CD4-positive, alpha-beta T cell (primary cell): ENCODE results near the gene PVALEF. TPM values are rescaled to one million over a fixed set of nuclear protein-coding genes. Genes with fewer than 3 reads are reported as not detected.

Source experiments
- ATAC-seq: fragments of 200-7000 bp; cut with Tn5 transposase; one replicate; pipeline ENCODE4 v1.10.0; 2022; ENCODE audit warnings: mild to moderate bottlenecking; ENCODE audit not compliant: poor library complexity
- CTCF ChIA-PET: fragments of 350-600 bp; sonication (Branson Sonifier 250); formaldehyde crosslinking; loops from one replicate; lab custom pipeline; 2021; ENCODE audit warnings: antibody characterized with exemption, inconsistent platforms; lab: Charles Lee
- POLR2A ChIA-PET: fragments of 350-600 bp; sonication (Branson Sonifier 250); formaldehyde crosslinking; loops from one replicate; lab custom pipeline; 2021; ENCODE audit warnings: antibody characterized with exemption, inconsistent platforms; lab: Charles Lee
- DNase-seq, 14 experiments: peaks; one replicate each; pipeline ENCODE4 v3.0.0-alpha.2; 2013 to 2020; ENCODE audit warnings: mixed read lengths in 2 of 14
- H3K27ac ChIP-seq, 2 donors: one replicate each; pipeline versions ENCODE4 v1.5.1 to v1.7.0; 2013; ENCODE audit warnings: low read length in 2 of 2, low read depth in 1 of 2, mild to moderate bottlenecking in 1 of 2
- H3K27me3 ChIP-seq, 2 experiments: 1 replicate in 1 of 2; 2 replicates in 1 of 2; pipeline versions ENCODE4 v1.6.1 to v1.7.0; 2013; ENCODE audit warnings: low read length in 2 of 2, control low read depth in 1 of 2, mild to moderate bottlenecking in 1 of 2, moderate library complexity in 1 of 2; ENCODE audit not compliant: insufficient read depth in 2 of 2, control insufficient read depth in 1 of 2
- H3K36me3 ChIP-seq: one replicate; pipeline ENCODE4 v1.6.1; 2013; ENCODE audit warnings: low read length, control low read depth; ENCODE audit not compliant: insufficient read depth
- H3K4me1 ChIP-seq: one replicate; pipeline ENCODE4 v1.6.1; 2013; ENCODE audit warnings: low read length, control low read depth; ENCODE audit not compliant: insufficient read depth
- H3K4me3 ChIP-seq: one replicate; pipeline ENCODE4 v1.5.1; 2013; ENCODE audit warnings: mild to moderate bottlenecking, low read length, moderate library complexity
- H3K9me3 ChIP-seq, 2 experiments: 1 replicate in 1 of 2; 2 replicates in 1 of 2; pipeline versions ENCODE4 v1.6.1 to v1.7.0; 2013; ENCODE audit warnings: low read length in 2 of 2, mild to moderate bottlenecking in 2 of 2, control low read depth in 1 of 2, moderate library complexity in 1 of 2; ENCODE audit not compliant: control insufficient read depth in 1 of 2, insufficient read depth in 1 of 2
- H3K27ac Mint-ChIP-seq: one replicate; pipeline ENCODE4 v1.8.0; 2020; ENCODE audit warnings: mixed read lengths
- H3K27me3 Mint-ChIP-seq: one replicate; pipeline ENCODE4 v1.8.0; 2021; ENCODE audit warnings: mixed read lengths
- H3K36me3 Mint-ChIP-seq: one replicate; pipeline ENCODE4 v1.8.0; 2021; ENCODE audit warnings: low read depth, mixed read lengths
- H3K4me1 Mint-ChIP-seq: one replicate; pipeline ENCODE4 v1.8.0; 2021; ENCODE audit warnings: low read depth, mixed read lengths
- H3K4me3 Mint-ChIP-seq: one replicate; pipeline ENCODE4 v1.8.0; 2020; ENCODE audit warnings: mild to moderate bottlenecking, mixed read lengths
- H3K9me3 Mint-ChIP-seq: one replicate; pipeline ENCODE4 v1.8.0; 2020; ENCODE audit warnings: mixed read lengths
- CTCF ChIP-seq: fragments of 200-600 bp; IDR thresholded peaks from one replicate; pipeline ENCODE4 v1.8.0; 2022; ENCODE audit warnings: antibody characterized with exemption, mild to moderate bottlenecking
- intact Hi-C, 2 experiments: fragments of 100-400 bp; cut with DNase I in 1 of 2; cut with micrococcal nuclease in 1 of 2; formaldehyde crosslinking; loops; one replicate each; pipeline versions ENCODE4 v1.15.1 to v1.9.0; 2023 to 2025; cut with DNase I, micrococcal nuclease
- total RNA-seq, 174 experiments: library from RNA in 2 of 174; stranded (reverse) in 2 of 174; gene quantifications; one replicate each; pipeline ENCODE4 v1.2.3 and lab custom pipeline; 2021 to 2026

Gene PVALEF
- total RNA-seq, 2 experiments from 2014 or later = not detected

GRCh38 chr17:81179861-81180260, 14.6 kb downstream of the PVALEF start:
- POLR2A ChIA-PET = no interaction called here
- H3K9me3 ChIP-seq = peaks cover 0 to 14% of the 10 kb centered on the region in 2 experiments
- no peaks in the 10 kb centered on the region for H3K4me1 ChIP-seq
- Mint-ChIP-seq H3K27me3 (no peaks in the 10 kb centered on the region), H3K9me3 (no peaks in the 10 kb centered on the region), H3K36me3 (no peaks in the 10 kb centered on the region), H3K4me3 (no peak overlapping the region), H3K4me1 (no peaks in the 10 kb centered on the region), H3K27ac (no peak overlapping the region)
- peaks cover 0 to 2% of the 10 kb centered on the region in 2 experiments for H3K27me3 ChIP-seq
- CTCF ChIA-PET = no interaction called here
- no peak for TF ChIP-seq CTCF
- H3K27ac ChIP-seq = no peak overlapping the region
- no peak for ATAC-seq
- no peak overlapping the region for H3K4me3 ChIP-seq
- intact Hi-C loops = no loop called here
- no peaks in the 10 kb centered on the region for H3K36me3 ChIP-seq
- DNase-seq = no peak

- H3K27me3 Mint-ChIP-seq = no peaks in the 10 kb centered on the region
- H3K36me3 Mint-ChIP-seq = no peaks in the 10 kb centered on the region
- no peak overlapping the region for H3K27ac Mint-ChIP-seq
- peaks cover 0 to 2% of the 10 kb centered on the region in 2 experiments for H3K27me3 ChIP-seq
- H3K9me3 ChIP-seq = peaks cover 0 to 14% of the 10 kb centered on the region in 2 experiments
- intact Hi-C loops = no loop called here
- H3K36me3 ChIP-seq = no peaks in the 10 kb centered on the region
- no peaks in the 10 kb centered on the region for H3K4me1 Mint-ChIP-seq
- no peak overlapping the region for H3K27ac ChIP-seq
- no peak overlapping the region for H3K4me3 ChIP-seq
- no peak for ATAC-seq
- POLR2A ChIA-PET = no interaction called here
- no peaks in the 10 kb centered on the region for H3K4me1 ChIP-seq
- TF ChIP-seq CTCF = no peak
- DNase-seq = no peak
- no peak overlapping the region for H3K4me3 Mint-ChIP-seq
- CTCF ChIA-PET = no interaction called here
- H3K9me3 Mint-ChIP-seq = no peaks in the 10 kb centered on the region
Measured at GRCh38 chr17:81180836-81181810, 15.8 kb downstream of the PVALEF start.

GRCh38 chr17:81181811-81182185, 16.5 kb downstream of the PVALEF start:
- intact Hi-C loops = no loop called here
- Mint-ChIP-seq H3K4me1 (no peaks in the 10 kb centered on the region), H3K27ac (no peak overlapping the region), H3K9me3 (no peaks in the 10 kb centered on the region), H3K27me3 (no peaks in the 10 kb centered on the region), H3K36me3 (no peaks in the 10 kb centered on the region), H3K4me3 (no peak overlapping the region)
- Histone ChIP-seq H3K4me1 (no peaks in the 10 kb centered on the region), H3K4me3 (no peak overlapping the region), H3K9me3 (peaks cover 0 to 14% of the 10 kb centered on the region in 2 experiments), H3K36me3 (no peaks in the 10 kb centered on the region), H3K27ac (no peak overlapping the region), H3K27me3 (peaks cover 0 to 2% of the 10 kb centered on the region in 2 experiments)
- ATAC-seq = no peak
- POLR2A ChIA-PET = no interaction called here
- TF ChIP-seq CTCF = no peak
- CTCF ChIA-PET = no interaction called here
- DNase-seq = no peak
